GM06990 (cell line): Measurements from ENCODE around the gene UNK.

ENCODE experiments used
- DNase-seq: peaks from one replicate; pipeline ENCODE4 v3.0.0-alpha.2; 2011; ENCODE audit not compliant: insufficient read length; ENCODE audit errors: extremely low read depth
- H3K27me3 ChIP-seq: replicated peaks from 2 replicates; pipeline ENCODE4 v1.6.0; 2011; ENCODE audit warnings: low read length; ENCODE audit not compliant: control insufficient read depth, insufficient read depth
- H3K36me3 ChIP-seq: 2 replicates; pipeline ENCODE4 v1.5.1; 2011; ENCODE audit warnings: low read length; ENCODE audit not compliant: control insufficient read depth, insufficient read depth
- H3K4me3 ChIP-seq: replicated peaks from 2 replicates; pipeline ENCODE4 v1.5.1; 2011; ENCODE audit warnings: low read depth, mild to moderate bottlenecking, control low read depth, low read length
- CTCF ChIP-seq: IDR thresholded peaks from 2 replicates; pipeline ENCODE4 v1.5.1; 2011; ENCODE audit warnings: low read length, control low read depth, mild to moderate bottlenecking, inconsistent platforms; ENCODE audit not compliant: insufficient read depth, poor library complexity, severe bottlenecking

UNK gene

GRCh38 chr17:75739801-75740200, 44.8 kb upstream of the UNK start:
- no peak for DNase-seq
- no peak for TF ChIP-seq CTCF
- Histone ChIP-seq H3K4me3 (no peak overlapping the region), H3K36me3 (no peaks in the 10 kb centered on the region), H3K27me3 (no peaks in the 10 kb centered on the region)

- Histone ChIP-seq H3K36me3 (no peaks in the 10 kb centered on the region), H3K27me3 (no peaks in the 10 kb centered on the region), H3K4me3 (no peak overlapping the region)
- no peak for DNase-seq
- no peak for TF ChIP-seq CTCF
Measured at GRCh38 chr17:75740215-75740614, 44.4 kb upstream of the UNK start.

GRCh38 chr17:75740631-75741077, 44.0 kb upstream of the UNK start:
- no peaks in the 10 kb centered on the region for H3K27me3 ChIP-seq
- no peak for DNase-seq
- no peak overlapping the region for H3K4me3 ChIP-seq
- H3K36me3 ChIP-seq = no peaks in the 10 kb centered on the region
- TF ChIP-seq CTCF = no peak

- H3K27me3 ChIP-seq = no peaks in the 10 kb centered on the region
- TF ChIP-seq CTCF = no peak
- no peak overlapping the region for H3K4me3 ChIP-seq
- DNase-seq = no peak
- H3K36me3 ChIP-seq = no peaks in the 10 kb centered on the region
Measured at GRCh38 chr17:75742337-75742736, 42.3 kb upstream of the UNK start.

- no peak for TF ChIP-seq CTCF
- H3K36me3 ChIP-seq = no peaks in the 10 kb centered on the region
- H3K4me3 ChIP-seq = no peak overlapping the region
- no peaks in the 10 kb centered on the region for H3K27me3 ChIP-seq
- no peak for DNase-seq
Measured at GRCh38 chr17:75743625-75744206, 40.9 kb upstream of the UNK start.

- TF ChIP-seq CTCF = no peak
- no peaks in the 10 kb centered on the region; the same call in 1 of the 2 replicates for H3K27me3 ChIP-seq
- no peaks in the 10 kb centered on the region for H3K36me3 ChIP-seq
- H3K4me3 ChIP-seq = no peak overlapping the region
- DNase-seq = no peak
Measured at GRCh38 chr17:75748706-75749105, 35.9 kb upstream of the UNK start.
